ENCODE measurements around the gene EPHA6.

EPHA6 gene

DNA sequence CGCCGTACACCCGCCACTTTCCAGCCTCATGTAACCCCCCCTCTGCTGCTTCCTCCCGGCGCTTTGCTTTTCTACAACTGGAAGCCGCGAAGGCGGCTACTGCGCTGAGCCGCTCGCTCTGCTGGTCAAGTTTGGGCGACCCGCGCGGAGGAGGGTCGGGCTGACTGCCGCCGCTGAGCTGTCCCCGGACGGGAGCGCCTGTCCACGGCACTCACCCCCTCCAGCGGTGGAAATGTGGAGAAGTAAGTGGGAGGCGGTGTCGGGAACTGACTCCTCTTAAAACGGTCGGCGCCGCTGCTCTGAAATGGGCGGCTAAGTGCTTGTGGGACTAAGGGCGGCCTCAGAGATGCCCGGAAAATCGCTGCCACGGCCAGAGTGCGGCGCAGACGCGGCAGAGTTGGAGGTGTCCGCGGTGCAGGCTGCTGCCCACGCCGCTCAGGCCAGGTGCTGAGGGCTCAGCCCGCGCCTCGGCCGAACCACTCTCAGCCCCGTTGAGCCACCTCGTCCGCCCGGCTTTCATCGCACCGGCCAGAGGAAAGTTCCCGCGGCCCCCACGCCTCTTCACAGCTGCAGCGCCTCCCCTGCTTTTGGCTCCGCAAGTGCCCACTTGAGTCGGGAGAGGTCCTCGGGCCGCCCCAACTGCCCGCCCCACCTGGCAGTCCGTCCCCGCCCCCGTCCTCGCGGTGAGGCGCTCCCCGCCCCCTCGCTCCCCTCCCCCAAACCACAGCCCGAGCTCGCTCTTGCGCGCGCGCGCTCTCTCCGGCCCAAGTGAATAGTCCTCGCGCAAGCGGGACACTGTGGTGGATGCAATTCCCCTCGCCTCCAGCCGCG lies at the start of gene EPHA6:
TSS of gene EPHA6 (plus strand) at position 775 of the 831 bp plus-strand sequence.
- DNase-seq: peak; percentile 21

DNA sequence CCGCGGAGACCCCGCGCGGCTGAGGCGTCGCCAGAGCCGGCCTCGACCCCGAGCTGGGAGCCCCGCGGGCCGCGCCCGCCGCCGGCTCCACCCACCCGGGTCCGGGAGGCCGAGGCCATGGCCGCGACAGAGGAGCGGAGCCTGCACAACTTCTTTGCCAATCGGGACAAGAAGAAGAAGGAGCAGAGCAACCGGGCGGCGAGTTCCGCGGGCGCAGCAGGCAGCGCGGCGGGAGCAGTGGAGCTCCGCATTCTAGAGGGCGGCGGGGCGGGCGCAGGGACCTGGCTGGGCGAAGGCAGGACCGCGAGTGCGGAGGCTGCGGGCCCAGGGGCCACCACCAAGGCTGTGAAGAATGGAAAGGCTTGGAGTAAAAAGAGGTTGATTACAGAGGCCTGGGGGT lies 37.6 kb upstream of the EPHA6 start:
- DNase-seq: no peak

DNA sequence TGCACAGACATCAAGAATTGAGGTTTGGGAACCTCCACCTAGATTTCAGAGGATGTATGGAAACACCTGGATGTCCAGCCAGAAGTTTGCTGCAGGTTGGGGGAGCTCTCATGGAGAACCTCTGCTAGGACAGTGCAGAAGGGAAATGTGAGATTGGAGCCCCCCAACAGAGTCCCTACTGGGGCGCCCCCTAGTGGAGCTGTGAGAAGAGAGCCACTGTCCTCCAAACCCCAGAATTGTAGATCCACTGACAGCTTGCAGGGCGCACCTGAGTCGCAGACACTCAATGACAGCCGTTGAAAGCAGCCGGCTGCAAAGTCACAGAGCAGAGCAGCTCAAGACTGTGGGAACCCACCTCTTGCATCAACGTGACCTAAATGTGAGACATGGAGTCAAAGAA lies 34.6 kb upstream of the EPHA6 start:
- peak; percentile 6 for DNase-seq

DNA sequence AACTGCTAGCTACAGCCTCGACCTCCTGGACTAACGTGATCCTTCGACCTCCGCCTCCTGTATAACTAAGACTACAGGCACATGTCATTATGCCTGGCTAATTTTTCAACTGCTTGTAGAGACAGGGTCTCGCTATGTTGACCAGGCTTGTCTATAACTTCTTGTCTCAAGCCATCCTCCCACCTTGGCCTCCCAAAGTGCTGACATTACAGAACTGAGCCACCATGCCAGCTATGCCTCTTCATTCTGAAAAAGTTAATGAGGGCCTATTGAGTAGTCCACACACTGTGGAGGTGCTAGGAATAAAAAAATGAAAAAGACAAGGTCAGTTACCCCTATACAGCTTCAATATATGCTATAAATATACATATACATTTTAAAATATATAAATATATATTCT lies 18.3 kb upstream of the EPHA6 start:
- DNase-seq: no peak

DNA sequence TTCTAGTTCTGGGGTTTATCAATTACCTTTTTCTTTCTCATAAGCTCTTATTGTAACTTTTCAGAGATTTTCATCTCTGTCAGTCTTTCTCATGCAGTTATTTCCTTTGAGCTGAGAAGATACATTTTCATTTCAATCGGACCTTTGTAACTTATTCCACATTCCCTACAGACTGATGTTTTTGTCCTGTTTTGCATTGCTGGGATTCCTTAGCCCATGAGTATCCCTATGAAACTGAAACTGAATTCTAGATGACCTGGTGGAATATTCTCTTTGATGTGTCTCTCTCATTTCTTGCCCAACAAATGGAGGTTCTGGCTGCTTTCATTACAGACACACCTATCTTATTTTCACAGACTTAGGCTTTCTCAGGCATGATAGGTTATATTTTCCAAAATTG lies 10.5 kb upstream of the EPHA6 start:
- DNase-seq: no peak

DNA sequence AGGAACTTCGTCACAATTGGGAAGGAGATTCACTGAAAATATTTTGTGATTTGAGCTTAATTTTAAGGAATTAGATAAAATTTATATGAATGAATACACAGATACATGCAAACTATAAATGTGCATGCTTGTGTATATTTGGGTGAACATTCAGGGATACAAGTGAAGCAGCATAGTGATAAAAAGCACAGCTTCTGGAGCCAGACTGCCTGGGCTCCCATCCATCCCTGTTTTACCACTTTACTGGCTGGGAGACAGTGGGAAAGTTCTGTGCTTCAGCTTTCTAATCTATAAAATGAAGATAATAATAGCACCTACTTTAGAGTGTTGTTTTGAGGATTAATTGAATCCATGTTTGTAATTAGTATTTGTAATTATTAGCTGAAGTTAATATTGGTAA lies 8.1 kb upstream of the EPHA6 start:
- no peak for DNase-seq

DNA sequence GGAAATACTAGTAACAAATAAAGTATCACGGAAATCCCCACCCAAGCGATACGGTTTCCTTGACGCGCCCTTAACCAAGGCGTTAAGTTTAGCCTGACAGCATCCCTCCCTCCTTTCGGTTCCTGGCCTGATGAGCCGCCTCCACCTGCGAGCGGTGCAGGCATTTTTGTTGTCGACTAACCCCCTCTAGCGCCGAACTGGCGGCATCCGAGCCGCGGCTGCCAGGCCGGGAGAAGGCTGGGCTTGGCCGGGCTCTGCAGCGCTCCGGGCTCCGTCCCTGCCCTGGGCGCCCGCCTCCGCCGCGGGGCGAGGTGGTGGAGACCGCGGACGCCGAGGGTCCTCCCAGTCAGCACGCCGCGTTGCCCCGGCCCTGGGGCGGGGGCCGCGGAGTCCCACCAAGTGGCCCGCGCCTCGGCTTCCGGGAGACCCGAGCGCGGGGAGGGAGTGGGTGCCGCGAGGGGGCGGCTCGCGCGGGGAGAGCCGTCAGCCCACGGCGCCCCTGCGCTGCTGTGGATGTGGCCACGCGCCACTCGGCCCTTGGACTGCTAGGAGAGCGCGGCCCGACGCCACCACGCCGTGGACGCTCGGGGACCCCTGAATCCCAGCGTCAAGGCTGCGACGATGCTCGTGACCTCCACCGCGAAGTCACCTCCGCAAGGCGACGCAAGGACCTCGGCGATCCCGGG lies 1.1 kb upstream of the EPHA6 start:
- peak; percentile 78 for DNase-seq

DNA sequence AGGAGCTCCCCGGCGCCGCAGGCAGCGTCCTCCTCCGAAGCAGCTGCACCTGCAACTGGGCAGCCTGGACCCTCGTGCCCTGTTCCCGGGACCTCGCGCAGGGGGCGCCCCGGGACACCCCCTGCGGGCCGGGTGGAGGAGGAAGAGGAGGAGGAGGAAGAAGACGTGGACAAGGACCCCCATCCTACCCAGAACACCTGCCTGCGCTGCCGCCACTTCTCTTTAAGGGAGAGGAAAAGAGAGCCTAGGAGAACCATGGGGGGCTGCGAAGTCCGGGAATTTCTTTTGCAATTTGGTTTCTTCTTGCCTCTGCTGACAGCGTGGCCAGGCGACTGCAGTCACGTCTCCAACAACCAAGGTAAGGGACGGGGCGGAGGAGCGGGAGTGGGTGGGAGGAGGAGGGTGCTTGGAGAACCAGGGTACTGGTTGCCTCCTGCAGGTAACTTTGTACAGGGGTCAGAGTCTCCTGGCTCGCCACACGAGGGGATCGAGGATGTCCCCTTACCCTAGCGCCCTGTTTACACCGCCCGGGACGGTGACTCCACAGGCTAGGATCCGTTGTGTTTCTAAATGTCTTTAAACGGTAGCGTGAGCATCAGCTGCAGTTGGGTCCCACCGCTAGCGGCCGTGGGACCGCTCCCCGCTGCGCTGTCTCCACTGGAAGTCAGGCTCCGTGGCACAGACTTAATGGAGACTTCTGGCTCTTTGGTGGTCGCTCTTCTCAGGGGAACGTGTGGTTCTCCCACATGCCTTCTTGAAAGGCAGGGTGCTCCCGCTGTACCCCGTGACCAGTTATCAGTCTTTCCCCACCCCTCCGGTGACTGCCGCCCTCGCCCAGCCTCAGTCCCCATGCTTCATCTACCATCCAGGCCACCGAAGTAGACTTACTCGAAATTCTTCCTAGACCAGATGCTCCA lies 515 bp downstream of the EPHA6 start:
- DNase-seq: peak; percentile 3

DNA sequence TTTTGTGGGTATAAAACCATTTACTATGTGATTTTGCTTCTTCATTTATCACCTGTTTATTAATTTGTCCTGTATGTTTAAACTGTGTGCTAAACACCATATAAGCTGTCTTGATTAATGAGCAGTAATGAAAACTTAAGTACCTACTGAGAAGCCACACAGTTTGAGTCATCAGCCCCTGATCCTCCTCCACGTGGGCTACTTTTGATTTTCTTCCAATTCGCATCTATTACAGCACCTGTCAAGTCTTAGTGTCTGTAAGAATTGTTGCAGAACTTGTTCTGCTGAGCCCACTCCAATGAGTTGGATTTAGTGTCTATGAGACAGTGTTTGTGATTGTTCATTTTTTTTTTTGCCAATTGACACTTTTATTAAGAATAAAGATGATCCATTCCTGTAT lies 16.8 kb downstream of the EPHA6 start:
- DNase-seq: no peak

DNA sequence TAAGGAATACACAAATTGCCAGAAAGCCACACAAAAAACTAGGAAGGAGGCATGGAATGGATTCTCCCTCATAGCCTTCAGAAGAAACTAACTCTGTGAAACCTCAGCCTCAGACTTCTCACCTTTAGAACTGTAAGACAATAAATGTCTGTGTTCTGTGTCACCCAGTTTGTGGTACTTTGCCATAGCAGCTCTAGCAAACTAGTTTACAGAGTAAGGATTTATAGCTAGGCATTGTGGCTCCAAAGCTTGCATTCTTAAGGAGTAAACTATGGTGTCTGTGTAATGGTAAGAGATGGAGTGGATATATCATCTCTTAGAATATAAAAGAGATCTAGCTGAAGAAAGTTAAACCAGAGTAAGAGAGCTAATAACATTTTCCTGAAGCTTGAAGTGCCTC lies 18.9 kb downstream of the EPHA6 start:
- no peak for DNase-seq

DNA sequence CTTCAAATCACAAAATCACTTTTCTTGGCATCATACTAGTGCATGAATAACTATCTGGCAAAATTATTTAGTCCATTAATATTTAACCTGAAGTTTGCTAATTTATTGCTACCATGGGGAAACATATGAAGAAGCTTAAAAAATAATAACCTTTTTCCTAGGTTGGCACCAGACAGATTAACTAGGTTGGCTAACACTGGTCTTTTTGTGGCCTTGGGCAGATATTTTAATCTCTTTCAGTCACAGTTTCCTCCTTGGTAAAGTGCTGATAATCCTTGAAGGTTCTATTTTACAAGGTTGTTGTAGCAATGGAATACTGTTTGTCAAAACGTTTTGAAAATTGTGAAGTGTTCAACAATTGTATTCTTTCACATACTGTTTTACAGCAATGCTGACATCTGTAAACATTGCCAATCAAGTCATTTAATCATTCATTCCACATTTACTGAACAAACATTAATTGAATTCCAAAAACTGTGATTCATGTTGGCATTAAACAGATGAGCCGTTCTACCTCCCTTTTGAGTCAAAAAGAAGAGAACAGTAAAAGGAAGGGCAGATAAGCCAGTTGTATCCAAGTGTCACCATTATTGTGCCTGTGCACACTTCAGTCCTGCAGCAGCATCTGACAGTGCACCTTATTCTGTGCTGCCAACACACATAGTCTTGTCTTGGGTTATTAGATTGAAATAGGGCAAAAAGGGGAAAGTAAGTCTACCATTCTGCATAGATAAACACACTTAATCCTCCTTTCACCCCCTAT lies 21.9 kb downstream of the EPHA6 start:
- DNase-seq: no peak

DNA sequence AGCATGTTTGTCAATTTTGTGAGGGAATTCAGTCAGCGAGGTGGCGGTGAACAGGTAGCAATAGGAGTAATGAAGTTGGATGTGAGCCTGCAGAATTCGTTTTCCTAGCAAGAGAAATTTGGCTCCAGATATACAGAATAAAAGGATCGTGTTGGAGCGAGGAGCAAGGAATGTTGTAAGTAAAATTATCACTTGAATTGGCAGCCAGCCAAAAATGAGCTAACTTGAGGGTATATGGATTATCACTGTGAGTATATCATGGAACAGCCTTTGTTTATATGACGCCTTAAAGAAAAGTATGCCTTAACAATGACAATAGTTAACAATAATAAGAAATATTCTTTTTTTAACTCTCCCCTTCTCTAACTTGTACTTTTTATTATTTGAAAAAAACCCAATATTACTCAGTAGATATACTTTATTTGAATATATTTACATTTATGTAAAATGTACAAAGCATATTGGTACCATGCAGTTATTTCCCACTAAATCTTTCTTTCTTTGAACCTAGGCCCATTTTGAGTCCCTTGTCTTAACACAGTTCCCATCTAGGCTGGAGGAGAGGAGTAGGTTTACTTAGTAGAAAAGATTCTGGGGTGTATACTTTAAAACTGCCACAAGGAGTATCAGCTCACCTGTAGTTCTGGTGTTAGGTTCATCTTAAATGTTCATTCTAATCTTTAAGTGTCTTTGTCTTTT lies 29.3 kb downstream of the EPHA6 start:
- no peak for DNase-seq

DNA sequence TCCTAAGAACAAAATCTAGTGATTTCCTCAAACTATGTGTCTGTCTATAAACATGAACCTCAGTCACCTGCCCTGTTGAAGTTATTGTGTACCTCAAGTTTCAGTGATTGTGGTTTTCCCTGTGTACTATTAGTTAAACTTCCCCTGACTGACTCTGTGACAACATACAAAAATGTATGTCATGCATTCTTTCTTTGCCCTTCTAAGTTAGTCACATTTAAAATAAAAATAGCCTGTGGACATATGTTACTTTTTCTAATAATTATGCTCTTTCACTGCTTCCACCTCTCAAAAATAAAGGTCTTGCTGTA lies 29.8 kb downstream of the EPHA6 start:
- no peak for DNase-seq

DNA sequence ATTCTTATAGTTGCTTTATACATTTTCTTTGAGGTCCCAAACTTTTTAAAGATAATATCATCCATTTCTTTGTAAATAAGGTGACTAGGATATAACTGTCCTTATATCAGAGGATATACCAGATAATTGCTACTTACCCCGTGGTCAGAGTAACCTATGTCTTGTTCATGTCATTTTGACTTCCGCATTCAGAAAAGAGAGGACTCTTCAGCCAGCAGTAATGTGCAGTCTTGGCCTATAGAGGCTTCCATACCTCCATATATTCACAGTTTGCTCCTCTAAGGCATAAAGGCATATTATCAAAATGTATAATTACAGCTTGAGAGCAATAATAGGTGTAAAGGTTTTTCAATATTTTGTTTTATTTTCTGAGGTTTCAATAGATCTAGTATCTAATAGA lies 38.5 kb downstream of the EPHA6 start:
- DNase-seq: no peak

DNA sequence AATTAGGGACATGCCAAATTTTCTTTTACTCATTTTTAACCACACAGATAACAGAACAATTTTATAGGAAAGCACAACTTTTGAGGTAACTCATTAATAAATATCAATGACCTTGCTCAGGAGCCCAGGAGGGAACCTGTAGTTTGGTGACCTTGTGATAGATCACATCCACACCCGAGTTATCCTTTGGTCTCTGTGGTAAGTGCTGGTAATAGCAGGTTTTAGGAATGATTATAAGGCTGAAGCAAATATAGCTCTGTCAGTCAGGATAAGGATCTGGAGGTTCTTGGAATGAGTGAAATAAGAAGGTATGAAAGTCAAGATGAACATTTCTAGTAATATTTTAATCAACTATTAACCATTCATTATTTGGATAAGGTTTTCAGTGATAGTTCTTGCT lies 46.5 kb downstream of the EPHA6 start:
- DNase-seq: no peak

DNA sequence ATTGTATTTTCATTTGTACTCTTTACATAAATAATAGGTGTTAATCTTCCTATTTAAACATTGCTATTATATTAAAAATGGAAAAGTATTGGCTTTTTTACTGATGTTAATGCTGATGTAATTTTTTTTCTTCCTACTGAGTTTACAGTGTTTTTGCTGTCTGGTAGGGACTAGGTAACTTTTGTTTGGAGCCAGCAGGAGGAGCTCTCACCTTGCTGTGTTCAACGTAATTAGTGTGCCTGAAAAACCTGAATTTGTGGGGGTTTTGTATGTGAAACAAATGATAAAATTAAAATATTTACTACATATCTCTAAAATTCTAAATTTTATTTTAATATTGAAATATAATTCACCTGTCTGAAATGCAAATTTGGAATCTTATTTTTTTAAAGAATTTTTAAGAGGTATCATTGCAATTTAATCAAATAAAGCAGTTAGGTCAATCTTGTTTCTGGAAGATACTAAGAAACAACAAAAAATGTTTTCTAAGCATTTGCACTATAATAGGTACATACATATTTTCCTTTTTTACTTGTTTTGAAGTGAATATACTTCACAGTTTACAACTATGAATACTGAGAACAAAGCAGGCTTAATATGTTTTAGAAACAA lies 48.8 kb downstream of the EPHA6 start:
- peak; percentile 8 for DNase-seq

DNA sequence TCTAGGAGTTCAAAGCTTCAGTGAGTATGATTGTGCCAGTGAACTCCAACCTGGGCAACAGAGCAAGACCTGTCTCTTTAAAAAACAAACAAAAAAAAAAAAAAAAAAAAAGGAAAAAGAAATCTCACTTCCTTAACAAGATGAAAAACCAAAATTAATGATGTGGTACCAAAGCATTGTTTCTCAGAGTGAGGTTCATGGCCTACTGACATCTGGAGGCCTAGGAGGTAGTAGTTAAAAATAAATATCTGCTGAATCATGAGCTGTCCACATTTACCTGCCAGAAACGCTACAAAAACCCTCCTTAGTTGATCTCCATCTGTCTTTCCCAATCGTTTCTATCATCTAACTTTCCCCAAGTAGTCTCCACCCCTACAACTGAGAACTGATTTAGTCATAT lies 51.2 kb downstream of the EPHA6 start:
- DNase-seq: no peak

DNA sequence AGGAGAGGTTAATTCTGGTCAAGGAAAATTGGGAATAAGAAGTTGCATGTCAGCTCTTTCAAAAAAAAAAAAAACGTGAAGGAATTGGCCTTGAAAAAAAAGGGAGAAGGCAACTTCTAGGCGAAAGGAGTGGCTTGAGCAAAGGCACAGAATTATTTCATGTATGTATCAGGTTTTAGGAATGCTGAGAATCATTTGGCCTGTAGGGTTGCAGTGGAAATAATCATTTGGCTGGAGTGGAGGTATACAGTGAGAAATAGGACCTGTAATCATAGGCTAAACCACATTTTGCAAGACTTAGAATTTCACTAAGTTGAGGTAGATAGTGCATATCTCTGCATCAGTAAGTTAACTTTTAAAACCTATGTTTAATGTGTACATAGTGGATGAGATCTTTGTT lies 54.9 kb downstream of the EPHA6 start:
- DNase-seq: no peak

DNA sequence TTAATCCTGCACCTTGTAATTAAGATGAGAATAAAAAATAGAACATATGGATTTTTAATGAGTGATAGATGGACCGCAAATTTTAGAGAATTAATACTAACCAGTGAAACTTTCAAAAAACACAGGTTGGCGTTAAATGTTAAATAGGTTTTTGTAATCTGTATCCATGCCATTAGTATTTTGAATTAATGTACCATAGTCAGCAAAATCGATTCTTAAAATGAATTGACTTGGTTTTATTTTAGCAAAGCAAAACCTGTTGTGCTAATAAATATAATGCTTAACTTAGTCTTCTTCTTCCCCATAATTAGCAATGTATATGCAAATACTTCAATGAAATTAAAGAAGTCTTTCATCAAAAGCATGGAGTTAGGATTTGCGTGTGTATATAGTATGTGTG lies 63.1 kb downstream of the EPHA6 start:
- no peak for DNase-seq

DNA sequence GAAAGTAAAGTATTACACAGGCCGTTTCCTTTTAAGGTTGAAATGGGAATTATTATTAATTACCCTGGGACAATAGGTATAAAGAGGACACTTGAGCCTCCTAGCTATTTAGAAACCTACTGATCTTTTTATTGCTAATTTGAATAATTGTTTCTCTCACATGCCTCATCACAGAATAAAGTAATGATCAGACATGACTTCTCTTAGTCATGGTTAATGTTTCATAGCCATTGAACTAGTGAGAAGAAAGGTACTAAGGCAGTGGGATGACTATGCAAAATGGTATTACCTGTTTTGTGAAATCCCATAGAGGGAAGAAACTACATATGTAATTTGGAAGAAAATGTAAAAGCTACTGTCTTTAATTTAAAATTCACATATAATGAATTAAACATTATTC lies 85.6 kb downstream of the EPHA6 start:
- DNase-seq: no peak

DNA sequence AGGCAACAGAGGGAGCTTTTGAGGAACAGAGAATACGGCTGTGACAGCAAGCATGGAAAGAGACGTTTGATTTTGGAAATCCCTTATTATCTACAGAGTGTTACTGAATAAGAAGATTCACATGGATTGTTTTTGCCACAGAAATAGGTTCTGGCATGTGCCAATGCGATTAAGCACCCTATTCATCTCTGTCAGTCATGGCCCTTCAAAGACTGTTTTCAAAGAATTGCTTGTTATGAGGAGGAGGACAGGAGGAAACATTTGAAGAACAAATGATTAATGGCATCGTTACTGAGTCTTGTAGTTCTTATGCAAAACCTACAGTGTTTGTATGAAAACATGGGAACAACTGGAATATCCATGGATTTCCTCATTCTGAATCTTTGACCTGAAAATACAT lies 86.2 kb downstream of the EPHA6 start:
- no peak for DNase-seq

DNA sequence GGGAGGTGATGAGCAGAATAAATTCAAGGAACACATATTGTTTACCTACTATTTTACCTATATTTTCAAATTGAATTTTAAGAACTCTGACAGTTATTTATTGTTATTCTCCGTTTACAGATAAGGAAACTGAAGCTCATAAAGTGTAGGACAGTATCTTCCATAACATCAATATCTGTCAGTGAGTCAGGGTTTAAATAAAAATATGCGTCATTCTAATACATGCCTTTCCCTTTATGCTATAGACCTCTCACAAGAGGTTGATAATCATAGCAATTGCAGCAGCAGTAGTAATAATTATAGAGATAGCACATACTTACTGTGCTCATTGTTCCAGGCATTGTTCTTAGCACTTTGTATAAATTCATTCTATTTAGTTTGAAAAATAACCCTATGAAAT lies 101.1 kb downstream of the EPHA6 start:
- no peak for DNase-seq

Data from activated CD4-positive, alpha-beta T cell treated with anti-CD3 and anti-CD28 coated beads for 48 hours (primary cell).